Measurements from ENCODE around the gene HOXD10.

HOXD10 gene

DNA sequence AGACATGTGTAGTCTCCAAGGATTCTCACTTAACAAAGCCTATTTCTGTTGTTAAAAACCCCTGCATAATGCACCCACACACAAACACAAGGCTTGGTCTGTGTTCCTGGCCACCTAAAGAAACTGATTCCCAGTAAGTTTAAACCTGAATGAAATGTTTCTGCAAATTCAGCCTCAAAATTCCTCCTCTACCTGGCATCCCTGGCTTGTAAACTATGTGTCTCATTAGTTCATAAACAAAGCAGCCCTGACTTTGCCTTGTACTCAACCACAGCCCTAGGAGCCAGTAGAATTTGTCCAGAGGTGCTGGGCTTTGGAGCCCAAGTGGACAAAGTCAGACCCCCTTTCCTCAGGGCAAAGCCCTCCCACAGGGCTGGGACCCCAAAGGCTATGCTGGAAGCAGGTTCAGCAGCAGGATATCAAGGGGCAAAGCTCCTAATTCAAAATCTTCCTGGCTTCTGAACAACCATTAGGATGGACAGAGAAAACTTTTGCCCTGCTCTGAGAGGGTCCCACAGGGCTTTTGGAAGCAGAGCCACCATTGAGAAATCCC, 26.7 kb upstream of the HOXD10 start:
- TF ChIP-seq, protein P1, sequence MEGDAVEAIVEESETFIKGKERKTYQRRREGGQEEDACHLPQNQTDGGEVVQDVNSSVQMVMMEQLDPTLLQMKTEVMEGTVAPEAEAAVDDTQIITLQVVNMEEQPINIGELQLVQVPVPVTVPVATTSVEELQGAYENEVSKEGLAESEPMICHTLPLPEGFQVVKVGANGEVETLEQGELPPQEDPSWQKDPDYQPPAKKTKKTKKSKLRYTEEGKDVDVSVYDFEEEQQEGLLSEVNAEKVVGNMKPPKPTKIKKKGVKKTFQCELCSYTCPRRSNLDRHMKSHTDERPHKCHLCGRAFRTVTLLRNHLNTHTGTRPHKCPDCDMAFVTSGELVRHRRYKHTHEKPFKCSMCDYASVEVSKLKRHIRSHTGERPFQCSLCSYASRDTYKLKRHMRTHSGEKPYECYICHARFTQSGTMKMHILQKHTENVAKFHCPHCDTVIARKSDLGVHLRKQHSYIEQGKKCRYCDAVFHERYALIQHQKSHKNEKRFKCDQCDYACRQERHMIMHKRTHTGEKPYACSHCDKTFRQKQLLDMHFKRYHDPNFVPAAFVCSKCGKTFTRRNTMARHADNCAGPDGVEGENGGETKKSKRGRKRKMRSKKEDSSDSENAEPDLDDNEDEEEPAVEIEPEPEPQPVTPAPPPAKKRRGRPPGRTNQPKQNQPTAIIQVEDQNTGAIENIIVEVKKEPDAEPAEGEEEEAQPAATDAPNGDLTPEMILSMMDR (IDR thresholded peaks at IDR 0.05; ENCODE audit: low read depth, low read length), result no peak
- TF ChIP-seq EZH2phosphoT487 (IDR thresholded peaks at IDR 0.05; ENCODE audit: low read depth), result no peak
- no peak overlapping the region for H3K27ac ChIP-seq (ENCODE audit: low read length)
- H3K27me3 ChIP-seq (ENCODE audit: low read depth, low read length), result no peaks in the 10 kb centered on the region; the same call in 1 of the 2 replicates
- H3K9ac ChIP-seq (ENCODE audit: low read length), result no peak overlapping the region
- no peak overlapping the region for H2AFZ ChIP-seq (ENCODE audit: low read depth, low read length)
- H3K9me3 ChIP-seq (ENCODE audit: insufficient read depth, low read length), result no peaks in the 10 kb centered on the region
- no peaks in the 10 kb centered on the region for H3K79me2 ChIP-seq (ENCODE audit: low read length)
- no peak overlapping the region for H3K4me3 ChIP-seq (ENCODE audit: low read length)
- no peaks in the 10 kb centered on the region for H4K20me1 ChIP-seq (ENCODE audit: insufficient read depth, low read length)
- no peak overlapping the region for H3K4me2 ChIP-seq (ENCODE audit: low read length)
- H3K4me1 ChIP-seq (ENCODE audit: low read length), result no peaks in the 10 kb centered on the region
- no peaks in the 10 kb centered on the region for H3K36me3 ChIP-seq (replicated peaks; ENCODE audit: low read depth, low read length)

DNA sequence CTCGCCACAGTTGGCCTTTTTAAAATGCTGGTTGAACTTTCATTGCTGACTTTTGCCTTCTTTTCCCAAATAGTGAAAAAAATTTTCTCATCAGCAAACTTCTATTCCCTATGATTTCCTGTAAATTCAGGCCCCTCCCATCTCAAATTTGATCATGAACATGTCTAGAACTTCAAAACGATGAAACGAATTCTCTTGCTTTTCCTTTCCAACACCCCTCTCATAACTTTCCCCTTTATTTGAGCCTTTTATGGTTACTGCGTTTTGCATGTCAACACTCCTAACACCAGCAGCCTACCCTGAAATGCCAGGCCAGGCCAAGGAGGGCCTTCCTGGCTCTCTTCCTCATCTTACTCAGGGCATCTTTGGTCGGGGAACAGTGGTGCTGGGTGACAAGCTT, 25.7 kb upstream of the HOXD10 start:
- no peak for TF ChIP-seq EZH2phosphoT487 (IDR thresholded peaks at IDR 0.05; ENCODE audit: low read depth)
- TF ChIP-seq, protein P1 (IDR thresholded peaks at IDR 0.05; ENCODE audit: low read depth, low read length), result no peak
- no peak overlapping the region for H3K4me2 ChIP-seq (ENCODE audit: low read length)
- H3K27ac ChIP-seq (ENCODE audit: low read length), result no peak overlapping the region
- H3K27me3 ChIP-seq (ENCODE audit: low read depth, low read length), result no peaks in the 10 kb centered on the region; the same call in 1 of the 2 replicates
- no peaks in the 10 kb centered on the region for H3K4me1 ChIP-seq (ENCODE audit: low read length)
- H3K4me3 ChIP-seq (ENCODE audit: low read length), result no peak overlapping the region
- H3K36me3 ChIP-seq (replicated peaks; ENCODE audit: low read depth, low read length), result no peaks in the 10 kb centered on the region
- no peaks in the 10 kb centered on the region for H3K79me2 ChIP-seq (ENCODE audit: low read length)
- no peaks in the 10 kb centered on the region for H3K9me3 ChIP-seq (ENCODE audit: insufficient read depth, low read length)
- H3K9ac ChIP-seq (ENCODE audit: low read length), result no peak overlapping the region
- H2AFZ ChIP-seq (ENCODE audit: low read depth, low read length), result no peak overlapping the region
- H4K20me1 ChIP-seq (ENCODE audit: insufficient read depth, low read length), result no peaks in the 10 kb centered on the region

DNA sequence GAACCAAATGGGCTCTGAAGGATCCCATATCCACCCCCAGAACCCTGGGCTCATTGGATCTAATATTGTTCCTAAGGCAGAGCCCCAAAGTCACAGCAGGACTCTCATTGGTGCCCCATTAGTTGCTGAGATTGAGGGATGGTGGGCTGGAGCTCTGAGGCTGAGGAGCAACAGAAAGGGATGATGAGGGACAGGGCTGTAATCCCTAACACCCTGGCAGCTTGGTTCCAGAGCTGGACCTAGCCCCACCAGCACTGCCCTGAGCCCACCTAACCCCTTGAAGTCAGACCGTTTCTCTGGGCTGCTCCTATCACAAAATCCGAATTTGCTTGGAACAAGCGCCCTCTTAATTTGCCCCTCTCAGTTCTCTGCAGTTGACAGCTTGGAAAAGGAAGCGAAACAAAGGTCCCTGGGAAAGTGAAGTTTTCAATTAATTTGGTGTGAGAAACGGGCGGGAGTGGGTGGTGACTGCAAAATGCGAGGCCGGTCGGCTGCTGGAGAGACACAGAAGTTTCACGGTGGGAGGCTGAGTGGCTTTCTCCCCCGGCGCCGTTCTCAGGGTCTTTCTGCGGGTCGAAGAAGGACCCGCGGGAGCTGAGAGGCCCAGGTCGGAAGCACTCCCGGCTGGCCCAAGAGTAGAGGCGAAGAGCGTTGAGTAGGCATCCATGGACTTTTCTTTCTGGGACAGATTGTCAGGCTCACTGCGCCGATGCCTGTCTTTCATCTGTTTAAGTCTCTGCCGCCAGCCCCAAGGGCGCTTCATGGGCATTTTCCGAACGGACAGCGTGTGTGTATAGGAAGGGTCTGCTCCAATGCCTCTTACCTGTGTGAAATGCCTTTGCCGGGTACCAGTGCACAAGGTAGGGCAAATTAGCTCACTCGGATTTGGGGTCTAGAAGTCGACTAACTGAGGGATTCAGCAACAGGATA, 25.0 kb upstream of the HOXD10 start:
- Histone ChIP-seq H4K20me1 (ENCODE audit: insufficient read depth, low read length) (no peaks in the 10 kb centered on the region), H3K9ac (ENCODE audit: low read length) (no peak overlapping the region), H3K79me2 (ENCODE audit: low read length) (no peaks in the 10 kb centered on the region), H3K9me3 (ENCODE audit: insufficient read depth, low read length) (no peaks in the 10 kb centered on the region), H3K4me3 (ENCODE audit: low read length) (no peak overlapping the region), H3K27ac (ENCODE audit: low read length) (no peak overlapping the region), H2AFZ (ENCODE audit: low read depth, low read length) (no peak overlapping the region), H3K4me1 (ENCODE audit: low read length) (peaks cover 2% of the 10 kb centered on the region; the same call in 1 of the 2 replicates), H3K36me3 (replicated peaks; ENCODE audit: low read depth, low read length) (no peaks in the 10 kb centered on the region), H3K4me2 (ENCODE audit: low read length) (no peak overlapping the region), H3K27me3 (ENCODE audit: low read depth, low read length) (no peaks in the 10 kb centered on the region; the same call in 1 of the 2 replicates)
- TF ChIP-seq, protein P1 (IDR thresholded peaks at IDR 0.05; ENCODE audit: low read depth, low read length), result no peak
- TF ChIP-seq EZH2phosphoT487 (IDR thresholded peaks at IDR 0.05; ENCODE audit: low read depth), result no peak

Data from OCI-LY3 (cell line).